ENCODE results near the gene COPS7A. TPM values are rescaled to one million over a fixed set of nuclear protein-coding genes. Genes with fewer than 3 reads are reported as not detected.

Gene COPS7A
- total RNA-seq, 1 donor from 2014 or later, result 24.5 TPM

DNA sequence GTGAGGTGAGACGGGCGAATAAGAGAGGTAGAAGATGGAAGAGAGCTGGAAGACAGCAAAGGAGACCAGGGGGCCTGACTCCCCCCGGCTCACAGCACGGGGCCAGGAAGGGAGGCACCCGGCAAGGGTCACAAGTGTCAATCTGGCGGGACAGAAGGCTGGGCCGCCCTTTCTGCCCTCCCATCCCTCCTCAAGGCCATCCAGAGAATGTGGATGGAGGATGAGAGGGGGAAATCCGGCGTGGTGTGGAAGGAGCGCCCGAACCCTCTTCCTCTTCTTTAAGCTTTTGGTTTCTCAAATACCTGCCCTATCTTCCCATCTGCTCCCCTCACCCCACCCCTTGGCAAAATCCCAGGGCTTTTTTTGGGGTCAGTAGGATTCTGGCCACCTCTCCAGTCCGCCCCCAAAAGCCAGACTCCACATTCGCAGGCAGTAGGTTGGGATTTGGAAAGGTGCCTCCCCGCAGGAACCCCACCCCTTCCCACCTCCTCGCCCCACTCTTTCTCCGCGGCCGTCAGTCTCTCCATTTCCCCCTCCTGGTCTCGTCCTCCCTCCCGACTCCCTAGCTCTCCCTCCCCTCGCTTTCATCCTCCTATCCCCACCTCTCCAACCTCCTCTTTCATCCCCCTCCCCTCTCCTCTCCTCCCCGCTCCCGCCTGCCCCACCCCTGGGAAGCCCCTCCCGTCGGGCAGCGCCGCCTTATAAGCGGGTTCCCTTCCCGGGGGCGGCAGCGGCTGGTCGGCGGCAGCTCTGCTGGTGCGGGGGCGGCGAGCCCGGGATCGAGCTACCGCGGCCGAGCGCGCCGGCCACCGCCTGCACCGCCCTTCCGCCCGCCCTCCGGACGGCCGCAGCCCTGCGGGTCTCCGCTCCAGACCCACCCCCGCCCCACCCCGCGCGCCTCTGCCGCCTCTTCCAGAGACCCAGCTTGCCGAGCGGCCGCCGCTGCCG, 42.1 kb downstream of the COPS7A start, which contains the start of gene PTMS:
TSS of gene PTMS (plus strand) at position 730 of the 948 bp plus-strand sequence. CDS start 343 bp downstream, outside the sequence.
- Mint-ChIP-seq H3K4me3 (peak within 1 kb of the TSS; percentile 99), H3K27ac (peak within 1 kb of the TSS; percentile 87), H3K9me3 (no peaks in the 10 kb centered on the region), H3K4me1 (peaks cover 64% of the 10 kb centered on the region), H3K36me3 (peaks cover 14% of the 10 kb centered on the region), H3K27me3 (ENCODE audit: insufficient read depth, low read depth) (peaks cover 20% of the 10 kb centered on the region)
- no peaks in the 10 kb centered on the region for H3K27me3 ChIP-seq
- H3F3A ChIP-seq (ENCODE audit: low read depth), result peaks cover 74% of the 10 kb centered on the region
- TF ChIP-seq EZH2 (IDR thresholded peaks at IDR 0.05) (no peak), EZH2phosphoT487 (IDR thresholded peaks at IDR 0.05) (no peak)
- TF ChIP-seq, protein P1, sequence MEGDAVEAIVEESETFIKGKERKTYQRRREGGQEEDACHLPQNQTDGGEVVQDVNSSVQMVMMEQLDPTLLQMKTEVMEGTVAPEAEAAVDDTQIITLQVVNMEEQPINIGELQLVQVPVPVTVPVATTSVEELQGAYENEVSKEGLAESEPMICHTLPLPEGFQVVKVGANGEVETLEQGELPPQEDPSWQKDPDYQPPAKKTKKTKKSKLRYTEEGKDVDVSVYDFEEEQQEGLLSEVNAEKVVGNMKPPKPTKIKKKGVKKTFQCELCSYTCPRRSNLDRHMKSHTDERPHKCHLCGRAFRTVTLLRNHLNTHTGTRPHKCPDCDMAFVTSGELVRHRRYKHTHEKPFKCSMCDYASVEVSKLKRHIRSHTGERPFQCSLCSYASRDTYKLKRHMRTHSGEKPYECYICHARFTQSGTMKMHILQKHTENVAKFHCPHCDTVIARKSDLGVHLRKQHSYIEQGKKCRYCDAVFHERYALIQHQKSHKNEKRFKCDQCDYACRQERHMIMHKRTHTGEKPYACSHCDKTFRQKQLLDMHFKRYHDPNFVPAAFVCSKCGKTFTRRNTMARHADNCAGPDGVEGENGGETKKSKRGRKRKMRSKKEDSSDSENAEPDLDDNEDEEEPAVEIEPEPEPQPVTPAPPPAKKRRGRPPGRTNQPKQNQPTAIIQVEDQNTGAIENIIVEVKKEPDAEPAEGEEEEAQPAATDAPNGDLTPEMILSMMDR (IDR thresholded peaks at IDR 0.05), result no peak
- peak within 1 kb of the TSS; percentile 99 for H3K27ac ChIP-seq
- peak within 1 kb of the TSS; percentile 90 for H3K9ac ChIP-seq
- peaks cover 40% of the 10 kb centered on the region for H3K4me1 ChIP-seq
- DNase-seq (ENCODE audit: low spot score), result peak; percentile 94
- H3K36me3 ChIP-seq, result no peaks in the 10 kb centered on the region
- no peaks in the 10 kb centered on the region for H3K9me3 ChIP-seq (ENCODE audit: low read depth)
- H3K79me2 ChIP-seq (ENCODE audit: low read depth), result peaks cover 70% of the 10 kb centered on the region
- no peak within 1 kb of the TSS for H2AFZ ChIP-seq (replicated peaks)
- peak within 1 kb of the TSS; percentile 89 for H3K4me2 ChIP-seq
- H4K20me1 ChIP-seq (ENCODE audit: low read depth), result peaks cover 40% of the 10 kb centered on the region
- H3K4me3 ChIP-seq, result peak within 1 kb of the TSS; percentile 100

DNA sequence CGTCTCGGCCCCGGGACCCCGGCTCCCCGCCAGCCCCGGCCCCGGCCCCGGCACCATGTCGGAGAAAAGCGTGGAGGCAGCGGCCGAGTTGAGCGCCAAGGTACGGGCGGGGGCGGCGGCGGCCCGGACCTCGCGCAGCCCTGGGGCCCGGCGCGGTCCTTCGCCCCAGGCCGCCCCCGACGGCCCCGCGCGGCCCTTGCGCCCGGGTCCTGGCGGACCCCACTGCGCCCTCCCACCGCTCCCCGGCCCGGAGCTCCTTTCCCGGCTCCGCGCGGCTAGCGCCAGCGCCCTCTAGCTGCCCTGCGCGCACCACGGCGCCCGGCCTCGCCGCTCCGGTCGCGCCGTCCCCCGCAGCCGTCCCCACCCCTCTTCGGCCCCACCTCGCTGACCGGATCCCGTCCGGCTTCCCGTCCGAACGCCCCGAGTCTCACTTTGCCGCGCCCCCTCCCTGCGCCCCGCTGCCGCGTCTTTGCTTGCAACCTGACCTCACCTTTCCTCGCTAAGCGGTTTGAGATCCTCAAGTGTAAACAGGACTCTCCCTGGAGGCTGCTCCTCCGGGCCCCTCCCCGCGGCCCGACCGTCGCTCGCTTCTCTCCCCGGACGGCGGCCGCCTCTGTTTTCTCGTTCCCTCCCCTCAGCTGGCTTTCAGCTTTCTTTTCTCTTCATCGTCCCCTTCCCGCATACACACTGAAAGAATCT, 43.0 kb downstream of the COPS7A start:
- peak overlapping the region; percentile 89 for H3K4me2 ChIP-seq
- H3K9me3 ChIP-seq (ENCODE audit: low read depth), result no peaks in the 10 kb centered on the region
- peaks cover 4% of the 10 kb centered on the region for H3K36me3 ChIP-seq
- peak overlapping the region; percentile 90 for H3K9ac ChIP-seq
- TF ChIP-seq, protein P1 (IDR thresholded peaks at IDR 0.05), result peak; percentile 61
- no peak for TF ChIP-seq EZH2 (IDR thresholded peaks at IDR 0.05)
- H3K4me3 ChIP-seq, result peak overlapping the region; percentile 100
- peaks cover 21% of the 10 kb centered on the region for H3K36me3 Mint-ChIP-seq
- peaks cover 68% of the 10 kb centered on the region for H3K4me1 Mint-ChIP-seq
- peak overlapping the region; percentile 99 for H3K4me3 Mint-ChIP-seq
- peak; percentile 89 for DNase-seq (ENCODE audit: low spot score)
- H3F3A ChIP-seq (ENCODE audit: low read depth), result peaks cover 83% of the 10 kb centered on the region
- H3K79me2 ChIP-seq (ENCODE audit: low read depth), result peaks cover 72% of the 10 kb centered on the region
- H3K27me3 Mint-ChIP-seq (ENCODE audit: insufficient read depth, low read depth), result peaks cover 24% of the 10 kb centered on the region
- peak overlapping the region; percentile 99 for H3K27ac ChIP-seq
- no peaks in the 10 kb centered on the region for H3K27me3 ChIP-seq
- peaks cover 49% of the 10 kb centered on the region for H4K20me1 ChIP-seq (ENCODE audit: low read depth)
- peak overlapping the region; percentile 87 for H3K27ac Mint-ChIP-seq
- H3K4me1 ChIP-seq, result peaks cover 48% of the 10 kb centered on the region
- no peak overlapping the region for H2AFZ ChIP-seq (replicated peaks)
- H3K9me3 Mint-ChIP-seq, result no peaks in the 10 kb centered on the region

DNA sequence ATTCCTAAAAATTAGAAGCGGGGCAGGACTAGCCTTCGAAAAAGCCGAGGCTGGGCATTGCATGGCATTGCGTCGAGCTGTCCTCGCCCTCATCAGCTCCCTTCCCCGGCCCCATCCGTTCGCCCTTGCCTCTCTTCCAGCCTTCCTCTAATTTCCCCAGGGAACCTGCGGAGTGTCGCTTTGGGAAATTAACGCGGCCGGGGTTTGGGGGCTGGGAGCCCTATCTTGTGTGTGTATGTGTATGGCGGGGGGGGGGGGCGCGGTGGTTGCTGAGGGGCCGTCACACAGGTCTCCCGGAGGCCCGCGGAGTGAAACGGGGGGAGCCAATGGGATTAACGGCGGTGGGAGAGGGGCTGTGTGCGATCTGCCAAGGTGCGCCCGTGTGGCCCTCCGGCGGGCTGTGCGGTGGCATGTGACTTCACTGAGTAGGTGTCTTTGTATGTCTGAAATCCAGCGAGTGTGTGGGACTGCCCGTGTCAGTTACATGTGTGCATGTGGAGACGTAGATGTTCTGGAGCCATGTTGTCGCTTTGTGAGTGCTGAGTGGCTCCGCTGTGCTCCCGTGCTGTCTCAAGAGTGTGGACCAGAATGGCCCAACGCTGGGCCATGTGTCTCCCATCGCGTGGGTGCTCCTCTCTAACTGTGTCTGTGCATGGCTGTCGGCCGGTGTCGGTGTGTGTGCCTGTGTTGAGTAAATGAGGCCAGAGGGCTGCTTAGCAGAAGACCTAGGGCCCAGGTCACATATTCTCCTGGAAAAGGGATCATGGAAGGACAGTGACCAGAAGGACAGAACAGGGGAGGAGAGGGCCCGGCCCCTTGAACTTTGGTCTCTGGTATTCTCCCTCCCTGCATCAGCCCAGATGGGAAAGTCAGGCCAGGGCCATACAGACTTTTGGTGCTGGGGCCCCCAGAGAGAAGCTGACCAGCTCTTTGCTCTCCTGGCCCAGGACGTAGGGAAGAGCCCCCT, 43.8 kb downstream of the COPS7A start:
- Mint-ChIP-seq H3K9me3 (no peaks in the 10 kb centered on the region), H3K36me3 (peaks cover 23% of the 10 kb centered on the region), H3K27me3 (ENCODE audit: insufficient read depth, low read depth) (peaks cover 22% of the 10 kb centered on the region), H3K27ac (peak overlapping the region; percentile 96), H3K4me3 (peak overlapping the region; percentile 99), H3K4me1 (peaks cover 65% of the 10 kb centered on the region)
- peak overlapping the region; percentile 99 for H3K27ac ChIP-seq
- no peaks in the 10 kb centered on the region for H3K9me3 ChIP-seq (ENCODE audit: low read depth)
- peaks cover 56% of the 10 kb centered on the region for H3K4me1 ChIP-seq
- no peak overlapping the region for H2AFZ ChIP-seq (replicated peaks)
- peak overlapping the region; percentile 89 for H3K4me2 ChIP-seq
- H3F3A ChIP-seq (ENCODE audit: low read depth), result peaks cover 85% of the 10 kb centered on the region
- H3K79me2 ChIP-seq (ENCODE audit: low read depth), result peaks cover 68% of the 10 kb centered on the region
- TF ChIP-seq EZH2phosphoT487 (IDR thresholded peaks at IDR 0.05), result no peak
- peak; percentile 43 for DNase-seq (ENCODE audit: low spot score)
- peak overlapping the region; percentile 90 for H3K9ac ChIP-seq
- H3K27me3 ChIP-seq, result peaks cover 2% of the 10 kb centered on the region
- peaks cover 5% of the 10 kb centered on the region for H3K36me3 ChIP-seq
- peak overlapping the region; percentile 100 for H3K4me3 ChIP-seq
- peaks cover 57% of the 10 kb centered on the region for H4K20me1 ChIP-seq (ENCODE audit: low read depth)

Measured in neural progenitor cell (in vitro differentiated cells).